Stimulated activated CD4-positive, alpha-beta T cell treated with anti-CD3 and anti-CD28 coated beads, Interleukin-4, amount 100 ng/mL, for 48 hours (primary cell): ENCODE measurements around the gene ZNF775.

ENCODE experiments used
- DNase-seq, 2 donors: peaks; one replicate each; pipeline ENCODE4 v3.0.0-alpha.2; 2020; ENCODE audit warnings: low read depth in 2 of 2

ZNF775 gene

GRCh38 chr7:150412518-150413488 lies 33.7 kb downstream of the ZNF775 start:
- no peak for DNase-seq

GRCh38 chr7:150413640-150414081 lies 34.5 kb downstream of the ZNF775 start:
- no peak for DNase-seq

- DNase-seq, result no peak
These were observed 36.3 kb downstream of the ZNF775 start for GRCh38 chr7:150415161-150416153.

- DNase-seq, result no peak
These were observed 38.1 kb downstream of the ZNF775 start for GRCh38 chr7:150417239-150417638.

GRCh38 chr7:150417863-150418262 lies 38.7 kb downstream of the ZNF775 start:
- no peak for DNase-seq

GRCh38 chr7:150420242-150420641 lies 41.1 kb downstream of the ZNF775 start:
- DNase-seq, result no peak

- DNase-seq, result peak; percentile 81 to 84
These were observed 42.0 kb downstream of the ZNF775 start for GRCh38 chr7:150420987-150421674.

GRCh38 chr7:150421831-150422230 lies 42.7 kb downstream of the ZNF775 start:
- no peak for DNase-seq

- no peak for DNase-seq
These were observed 46.5 kb downstream of the ZNF775 start for GRCh38 chr7:150425670-150426069.

GRCh38 chr7:150428671-150429451 lies 49.7 kb downstream of the ZNF775 start:
- no peak for DNase-seq

GRCh38 chr7:150429699-150430098 lies 50.6 kb downstream of the ZNF775 start:
- DNase-seq, result no peak

- DNase-seq, result no peak
These were observed 51.4 kb downstream of the ZNF775 start for GRCh38 chr7:150430465-150431085.

GRCh38 chr7:150431839-150432658 lies 52.9 kb downstream of the ZNF775 start:
- no peak for DNase-seq

GRCh38 chr7:150432915-150433892 lies 54.1 kb downstream of the ZNF775 start:
- DNase-seq, result no peak

GRCh38 chr7:150434240-150434639 lies 55.1 kb downstream of the ZNF775 start:
- DNase-seq, result no peak

GRCh38 chr7:150435047-150435389 lies 55.9 kb downstream of the ZNF775 start:
- DNase-seq, result no peak

- no peak for DNase-seq
These were observed 56.4 kb downstream of the ZNF775 start for GRCh38 chr7:150435390-150436073.

- no peak for DNase-seq
These were observed 60.8 kb downstream of the ZNF775 start for GRCh38 chr7:150439967-150440366.
